HG03159 (cell line): Measurements from ENCODE around the gene TMEM62.
"Not testable (repeated sequence)": the region's sequence is repeated elsewhere in the genome, so short reads cannot be mapped to it uniquely, and the experiment has no call there.

Experiments used
- ATAC-seq: cut with Tn5 transposase; IDR thresholded peaks from one replicate; pipeline ENCODE4 v1.9.1; 2021; ENCODE audit warnings: mild to moderate bottlenecking, moderate library complexity; ENCODE audit not compliant: unreplicated experiment

Gene TMEM62

GRCh38 chr15:43208052-43209002, 74.9 kb downstream of the TMEM62 start:
- ATAC-seq = no peak

- no peak for ATAC-seq
These were observed 75.9 kb downstream of the TMEM62 start for GRCh38 chr15:43209059-43209824.

- no peak for ATAC-seq
These were observed 76.9 kb downstream of the TMEM62 start for GRCh38 chr15:43210172-43210745.

GRCh38 chr15:43210807-43211206, 77.4 kb downstream of the TMEM62 start:
- ATAC-seq = no peak

GRCh38 chr15:43211224-43211735, 77.9 kb downstream of the TMEM62 start:
- no peak for ATAC-seq

GRCh38 chr15:43212299-43212698, 78.9 kb downstream of the TMEM62 start:
- no peak for ATAC-seq

- no peak for ATAC-seq
These were observed 79.6 kb downstream of the TMEM62 start for GRCh38 chr15:43212951-43213350.

- no peak for ATAC-seq
These were observed 80.1 kb downstream of the TMEM62 start for GRCh38 chr15:43213466-43213865.

- no peak for ATAC-seq
These were observed 80.8 kb downstream of the TMEM62 start for GRCh38 chr15:43214169-43214568.

GRCh38 chr15:43214592-43215295, 81.4 kb downstream of the TMEM62 start:
- ATAC-seq = no peak

GRCh38 chr15:43215961-43216360, 82.6 kb downstream of the TMEM62 start:
- no peak for ATAC-seq

GRCh38 chr15:43218908-43219706, 85.7 kb downstream of the TMEM62 start:
- ATAC-seq = no peak

GRCh38 chr15:43219929-43220928, 86.8 kb downstream of the TMEM62 start:
- ATAC-seq = no peak

- ATAC-seq = no peak
These were observed 87.6 kb downstream of the TMEM62 start, which contains the start of gene EPB42 for GRCh38 chr15:43220991-43221403. TSS of gene EPB42 (minus strand) at chr15:43221018. CDS start at chr15:43220825, 193 bp downstream.

- no peak for ATAC-seq
These were observed 88.0 kb downstream of the TMEM62 start for GRCh38 chr15:43221422-43221821.

GRCh38 chr15:43225201-43225949, 92.0 kb downstream of the TMEM62 start:
- ATAC-seq = no peak

GRCh38 chr15:43225950-43226255, 92.5 kb downstream of the TMEM62 start:
- not testable (repeated sequence) for ATAC-seq
